ENCODE results near the gene ITIH2.

Gene ITIH2

DNA sequence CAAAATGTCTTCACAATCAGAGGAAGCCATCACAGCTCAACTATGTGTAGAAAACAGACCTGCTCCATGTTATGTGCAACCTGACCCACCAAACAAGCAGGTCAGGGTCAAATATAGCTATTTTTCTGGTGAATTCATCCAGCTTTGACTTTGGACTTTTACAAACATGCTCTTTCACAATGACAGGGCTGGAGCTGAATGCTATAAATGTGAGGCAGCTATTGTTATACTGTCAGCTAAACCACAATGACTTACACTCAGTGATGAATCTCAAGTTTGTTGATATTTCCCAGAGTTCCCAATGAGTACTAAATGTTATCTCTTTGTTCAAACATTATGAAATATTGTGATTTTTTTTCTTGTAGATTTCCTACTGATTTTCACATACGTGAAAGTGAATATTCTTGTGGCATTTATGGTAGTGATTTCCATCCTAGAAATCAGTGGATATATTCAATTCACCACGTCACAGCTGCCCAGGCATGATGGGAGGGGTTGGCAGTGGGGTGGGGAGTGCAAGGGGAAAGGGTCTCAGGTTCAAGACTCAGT lies 2.5 kb upstream of the ITIH2 start:
- TF ChIP-seq, protein P1, sequence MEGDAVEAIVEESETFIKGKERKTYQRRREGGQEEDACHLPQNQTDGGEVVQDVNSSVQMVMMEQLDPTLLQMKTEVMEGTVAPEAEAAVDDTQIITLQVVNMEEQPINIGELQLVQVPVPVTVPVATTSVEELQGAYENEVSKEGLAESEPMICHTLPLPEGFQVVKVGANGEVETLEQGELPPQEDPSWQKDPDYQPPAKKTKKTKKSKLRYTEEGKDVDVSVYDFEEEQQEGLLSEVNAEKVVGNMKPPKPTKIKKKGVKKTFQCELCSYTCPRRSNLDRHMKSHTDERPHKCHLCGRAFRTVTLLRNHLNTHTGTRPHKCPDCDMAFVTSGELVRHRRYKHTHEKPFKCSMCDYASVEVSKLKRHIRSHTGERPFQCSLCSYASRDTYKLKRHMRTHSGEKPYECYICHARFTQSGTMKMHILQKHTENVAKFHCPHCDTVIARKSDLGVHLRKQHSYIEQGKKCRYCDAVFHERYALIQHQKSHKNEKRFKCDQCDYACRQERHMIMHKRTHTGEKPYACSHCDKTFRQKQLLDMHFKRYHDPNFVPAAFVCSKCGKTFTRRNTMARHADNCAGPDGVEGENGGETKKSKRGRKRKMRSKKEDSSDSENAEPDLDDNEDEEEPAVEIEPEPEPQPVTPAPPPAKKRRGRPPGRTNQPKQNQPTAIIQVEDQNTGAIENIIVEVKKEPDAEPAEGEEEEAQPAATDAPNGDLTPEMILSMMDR (IDR thresholded peaks at IDR 0.05; ENCODE audit: control insufficient read depth, insufficient read depth, low read depth, low read length, missing control alignments) = no peak
- no peak overlapping the region for H3K4me3 ChIP-seq (ENCODE audit: control insufficient read depth, low read depth, low read length)
- DNase-seq (ENCODE audit: low read depth) = no peak

DNA sequence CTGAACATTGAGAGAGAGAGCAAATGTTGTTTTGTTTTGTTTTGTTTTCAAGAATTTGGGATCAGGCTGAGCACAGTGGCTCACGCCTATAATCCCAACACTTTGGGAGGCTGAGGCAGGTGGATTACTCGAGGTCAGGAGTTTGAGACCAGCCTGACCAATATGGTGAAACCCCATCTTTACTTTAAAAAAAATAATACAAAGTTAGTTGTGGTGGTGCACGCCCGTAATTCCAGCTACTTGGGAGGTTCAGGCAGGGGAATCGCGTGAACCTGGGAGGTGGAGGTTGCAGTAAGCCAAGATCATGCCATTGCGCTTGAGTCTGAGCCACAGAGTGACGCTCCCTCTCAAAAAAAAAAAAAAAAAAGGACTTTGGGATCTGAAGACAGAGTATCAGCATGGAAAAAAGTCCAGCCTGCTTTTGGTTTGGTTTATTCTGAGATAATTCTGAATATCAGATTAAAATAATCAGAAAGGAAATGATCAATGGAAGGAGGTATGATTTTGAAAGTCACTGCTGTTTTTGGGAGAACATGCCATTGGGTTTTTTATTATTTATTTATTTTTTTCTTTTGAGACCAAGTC lies 1.9 kb upstream of the ITIH2 start:
- no peak for DNase-seq (ENCODE audit: low read depth)
- TF ChIP-seq, protein P1 (IDR thresholded peaks at IDR 0.05; ENCODE audit: control insufficient read depth, insufficient read depth, low read depth, low read length, missing control alignments) = no peak
- no peak overlapping the region for H3K4me3 ChIP-seq (ENCODE audit: control insufficient read depth, low read depth, low read length)

DNA sequence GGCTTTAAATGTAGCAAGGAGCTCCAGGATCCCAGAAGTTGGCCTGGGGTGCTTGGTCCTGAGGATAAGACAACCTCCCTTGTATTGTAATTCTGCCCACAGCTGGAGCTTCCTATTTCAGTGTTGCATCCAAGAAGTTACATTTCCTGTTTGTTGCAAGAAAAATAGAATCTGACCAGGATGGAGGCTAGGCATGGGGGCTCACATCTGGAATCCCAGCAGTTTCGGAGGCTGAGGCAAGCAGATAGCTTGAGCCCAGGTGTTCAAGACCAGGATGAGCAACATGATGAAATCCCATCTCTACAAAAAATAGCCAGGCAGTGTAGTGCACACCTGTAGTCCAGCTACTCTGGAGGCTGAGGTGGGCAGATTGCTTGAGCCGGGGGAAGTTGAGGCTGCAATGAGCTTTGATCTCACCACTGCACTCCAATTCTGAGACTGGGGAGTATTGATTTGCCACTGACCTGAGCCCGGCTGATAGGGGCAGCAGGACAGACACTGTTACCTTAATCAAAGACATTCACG lies 766 bp upstream of the ITIH2 start:
- DNase-seq (ENCODE audit: low read depth) = no peak
- TF ChIP-seq, protein P1 (IDR thresholded peaks at IDR 0.05; ENCODE audit: control insufficient read depth, insufficient read depth, low read depth, low read length, missing control alignments) = no peak
- no peak overlapping the region for H3K4me3 ChIP-seq (ENCODE audit: control insufficient read depth, low read depth, low read length)

DNA sequence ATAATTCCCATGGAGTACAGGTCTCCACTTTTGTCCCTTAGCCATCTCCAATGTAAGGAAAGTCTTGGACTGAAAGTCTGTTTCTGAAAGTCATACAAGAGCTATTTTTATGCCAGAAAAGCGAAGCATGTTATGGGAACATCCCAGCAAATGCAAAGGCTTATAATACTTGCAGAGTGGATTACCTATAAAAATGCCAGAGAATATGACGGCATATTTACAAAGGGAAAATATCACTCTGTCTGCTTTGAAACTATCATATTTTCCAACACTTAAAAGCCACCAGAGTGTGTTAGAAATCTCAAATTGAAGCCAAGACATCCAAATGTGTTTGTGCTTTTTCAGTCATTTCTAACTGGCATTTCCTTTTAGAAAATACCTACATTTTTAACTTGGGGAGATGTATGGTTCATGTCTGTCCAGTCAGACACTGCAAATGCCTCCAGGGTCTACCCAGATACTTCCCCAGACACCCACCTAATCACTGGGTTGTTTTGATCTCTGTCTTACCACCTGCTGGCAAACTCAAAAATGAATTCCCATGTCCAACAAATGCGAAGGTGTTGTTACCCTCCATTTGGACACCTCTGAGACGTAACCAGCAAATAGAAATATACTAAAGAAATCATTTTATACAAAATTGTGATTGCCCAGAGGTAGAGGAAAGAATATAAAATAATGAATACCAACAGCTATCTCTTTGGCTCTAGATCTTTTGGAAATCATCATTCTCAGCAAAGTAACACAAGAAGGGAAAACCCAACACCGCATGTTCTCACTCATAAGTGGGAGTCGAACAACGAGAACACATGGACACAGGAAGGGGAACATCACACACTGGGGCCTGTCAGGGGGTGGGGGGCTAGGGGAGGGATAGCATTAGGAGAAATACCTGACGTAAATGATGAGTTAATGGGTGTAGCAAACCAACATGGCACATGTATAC lies 1.2 kb downstream of the ITIH2 start:
- no peak overlapping the region for H3K4me3 ChIP-seq (ENCODE audit: control insufficient read depth, low read depth, low read length)
- no peak for DNase-seq (ENCODE audit: low read depth)
- TF ChIP-seq, protein P1 (IDR thresholded peaks at IDR 0.05; ENCODE audit: control insufficient read depth, insufficient read depth, low read depth, low read length, missing control alignments) = no peak

DNA sequence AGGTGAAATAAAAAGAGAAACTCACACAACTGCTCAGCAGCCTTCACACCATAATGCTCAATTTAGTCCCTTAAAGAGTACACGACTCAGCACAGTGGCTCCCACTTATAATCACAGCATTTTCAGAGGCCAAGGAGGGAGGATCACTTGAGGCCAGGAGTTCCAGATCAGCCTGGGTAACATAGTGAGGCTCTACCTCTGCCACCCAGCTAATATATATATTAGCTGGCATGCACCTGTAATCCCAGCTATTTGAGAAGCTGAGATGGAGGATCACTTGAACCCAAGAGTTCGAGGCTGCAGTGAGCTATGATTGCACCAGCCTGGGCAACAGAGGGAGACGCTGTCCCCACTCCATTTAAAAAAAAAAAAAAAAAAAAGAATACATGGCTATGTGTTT lies 2.2 kb downstream of the ITIH2 start:
- no peak overlapping the region for H3K4me3 ChIP-seq (ENCODE audit: control insufficient read depth, low read depth, low read length)
- no peak for DNase-seq (ENCODE audit: low read depth)
- TF ChIP-seq, protein P1 (IDR thresholded peaks at IDR 0.05; ENCODE audit: control insufficient read depth, insufficient read depth, low read depth, low read length, missing control alignments) = no peak

DNA sequence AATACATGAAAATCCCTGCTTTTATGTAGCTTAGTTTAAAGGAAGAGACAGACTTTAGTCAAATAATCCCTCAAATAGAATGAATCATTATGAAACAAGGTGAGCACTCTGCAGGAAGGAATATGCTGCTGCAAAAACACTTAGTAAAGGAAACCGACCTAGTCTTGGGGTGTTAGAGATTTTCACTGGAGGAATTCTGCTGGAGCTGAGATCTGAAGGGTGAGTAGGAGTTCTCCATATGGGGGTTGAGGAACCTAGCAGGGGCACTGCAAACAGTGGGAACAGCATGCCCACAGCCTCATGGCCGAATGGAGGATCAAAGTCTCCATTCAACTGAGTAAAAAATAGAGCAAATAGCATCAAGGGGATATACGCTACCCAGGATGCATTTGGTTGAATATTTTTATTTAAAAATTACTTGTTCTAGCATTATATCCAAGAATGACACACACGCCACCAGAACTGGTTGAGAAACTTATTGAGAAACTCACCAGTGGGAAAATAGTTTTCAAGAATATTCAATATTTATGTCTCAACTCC lies 3.5 kb downstream of the ITIH2 start:
- TF ChIP-seq, protein P1 (IDR thresholded peaks at IDR 0.05; ENCODE audit: control insufficient read depth, insufficient read depth, low read depth, low read length, missing control alignments) = no peak
- no peak for DNase-seq (ENCODE audit: low read depth)
- no peak overlapping the region for H3K4me3 ChIP-seq (ENCODE audit: control insufficient read depth, low read depth, low read length)
